HL-60/S4 treated with retinoic acid at 250 ng/mL for 4 days and 3 days (cell line): ENCODE results near the gene GINS2.

ENCODE experiments used
- in situ Hi-C: fragments of 300-500 bp; cut with MboI; formaldehyde crosslinking; loops from 2 replicates; pipeline ENCODE4 v1.7.0; 2022; ENCODE audit warnings: low sequenced_read_pairs

Gene GINS2

GRCh38 chr16:85670840-85671239 lies 17.9 kb downstream of the GINS2 start:
- in situ Hi-C loops = no loop called here

DNA sequence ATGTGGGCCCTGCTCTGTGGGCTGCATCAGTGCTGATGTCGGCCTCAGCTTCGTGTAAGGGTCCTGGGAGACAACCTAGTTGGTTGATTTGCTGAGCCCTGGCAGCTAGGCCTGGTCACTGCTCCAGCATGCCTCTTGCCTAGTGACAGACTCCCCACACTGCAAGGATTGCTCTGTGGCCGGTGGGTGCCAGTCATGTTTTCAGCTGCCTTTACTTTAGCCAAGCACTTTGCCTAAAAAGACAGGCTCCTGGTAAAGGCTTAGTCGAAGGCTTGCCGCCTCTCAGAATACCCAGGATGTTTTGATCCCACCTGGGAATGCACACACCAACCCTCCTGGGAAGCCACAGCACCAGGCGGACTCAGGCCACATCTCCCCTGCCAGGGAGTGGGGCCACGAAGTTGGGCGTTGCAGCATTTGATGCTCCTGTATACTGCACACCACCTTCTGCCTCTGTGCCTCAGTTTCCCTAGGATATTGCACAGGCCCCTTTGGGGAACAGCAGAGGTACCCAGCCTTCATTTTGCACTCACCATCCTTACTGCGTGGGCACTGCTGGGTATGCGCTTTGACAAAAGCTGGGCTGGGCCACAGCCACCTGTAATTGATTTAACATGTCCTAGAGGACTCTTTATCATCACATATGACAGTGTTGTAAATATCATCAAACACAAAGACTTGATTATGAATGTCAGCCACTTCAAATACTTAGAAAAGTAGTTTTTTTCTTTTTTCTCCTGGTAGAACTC lies 19.9 kb downstream of the GINS2 start:
- in situ Hi-C loops = no loop called here

- in situ Hi-C loops = no loop called here
Observed at GRCh38 chr16:85667841-85668413, 20.8 kb downstream of the GINS2 start.

GRCh38 chr16:85667261-85667660 lies 21.5 kb downstream of the GINS2 start:
- in situ Hi-C loops = no loop called here

- in situ Hi-C loops = no loop called here
Observed at GRCh38 chr16:85665929-85666328, 22.8 kb downstream of the GINS2 start.

DNA sequence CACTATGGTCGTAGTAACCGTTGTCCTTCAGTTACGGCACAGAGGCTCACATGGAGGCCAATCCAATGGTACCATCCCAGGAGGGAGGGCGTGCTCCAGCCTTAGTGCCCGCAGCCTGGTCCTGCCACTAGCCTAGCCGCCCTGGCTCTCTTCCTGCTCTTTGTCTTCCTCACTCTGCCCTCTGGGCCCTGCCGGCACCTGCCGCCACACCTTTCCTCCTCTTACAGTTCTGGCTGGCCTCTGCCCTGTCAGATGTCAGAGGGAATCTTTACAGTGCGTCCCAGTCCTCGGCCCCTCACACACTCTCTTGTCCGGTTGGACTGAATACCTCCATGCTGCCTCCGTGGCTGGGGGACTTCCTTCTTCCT lies 23.4 kb downstream of the GINS2 start:
- in situ Hi-C loops = no loop called here

DNA sequence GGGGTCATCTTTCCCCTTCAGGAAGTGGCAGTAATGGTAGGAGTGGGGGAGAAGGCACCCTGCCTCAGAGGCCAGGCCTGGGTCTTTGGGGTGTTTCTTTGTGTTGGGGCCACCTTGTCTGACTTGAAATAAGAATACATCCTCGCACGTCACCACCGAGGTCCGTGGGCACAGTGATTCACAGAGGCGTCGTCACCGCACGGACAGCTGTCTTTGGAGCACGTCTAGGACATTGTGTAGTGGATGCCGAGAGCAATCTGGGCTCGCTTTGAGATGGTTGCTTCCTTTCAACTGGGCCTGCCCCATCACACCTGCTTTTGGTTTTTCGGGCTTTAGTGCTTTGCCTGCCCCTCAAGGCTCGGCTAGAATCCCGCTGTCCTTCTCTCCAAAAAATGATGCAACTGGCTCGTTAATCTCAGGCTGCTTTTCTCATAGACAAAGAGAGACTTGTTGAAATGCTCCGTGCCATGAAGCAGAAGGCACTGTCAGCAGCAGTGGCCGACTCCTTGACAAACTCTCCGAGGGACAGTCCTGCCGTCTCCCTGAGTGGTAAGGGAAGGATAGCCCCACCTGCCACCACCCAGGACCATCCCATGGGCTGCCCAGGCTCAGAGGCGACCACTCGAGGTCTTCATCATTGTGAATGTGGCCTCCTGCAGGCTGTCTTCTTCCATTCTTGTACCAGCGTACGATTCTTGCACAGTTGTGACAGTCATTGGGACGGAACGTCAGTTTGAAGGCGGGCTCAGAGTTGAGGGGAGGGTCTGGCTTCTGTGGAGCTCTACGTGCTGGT lies 24.0 kb downstream of the GINS2 start:
- in situ Hi-C loops = no loop called here

- in situ Hi-C loops = no loop called here
Observed at GRCh38 chr16:85663891-85664321, 24.8 kb downstream of the GINS2 start.

GRCh38 chr16:85662976-85663830 lies 25.6 kb downstream of the GINS2 start:
- in situ Hi-C loops = no loop called here

DNA sequence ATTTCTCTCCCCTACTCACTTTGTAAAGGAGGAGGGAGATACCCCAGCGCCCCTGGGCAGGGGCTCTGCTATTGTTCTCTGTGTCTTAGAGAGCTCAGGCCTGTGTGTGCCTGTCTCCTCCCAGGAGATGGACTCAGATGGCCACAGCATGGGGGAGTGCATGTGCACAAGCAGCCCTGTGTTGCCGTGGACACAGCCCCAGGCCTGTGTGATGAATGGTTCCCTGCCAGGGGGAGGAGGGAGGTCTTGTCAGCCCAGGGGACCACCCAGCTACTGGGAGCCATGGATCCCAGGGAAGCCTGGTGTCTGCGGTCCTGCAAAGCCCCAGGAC lies 26.3 kb downstream of the GINS2 start:
- in situ Hi-C loops = no loop called here

- in situ Hi-C loops = no loop called here
Observed at GRCh38 chr16:85661740-85662481, 26.8 kb downstream of the GINS2 start.

DNA sequence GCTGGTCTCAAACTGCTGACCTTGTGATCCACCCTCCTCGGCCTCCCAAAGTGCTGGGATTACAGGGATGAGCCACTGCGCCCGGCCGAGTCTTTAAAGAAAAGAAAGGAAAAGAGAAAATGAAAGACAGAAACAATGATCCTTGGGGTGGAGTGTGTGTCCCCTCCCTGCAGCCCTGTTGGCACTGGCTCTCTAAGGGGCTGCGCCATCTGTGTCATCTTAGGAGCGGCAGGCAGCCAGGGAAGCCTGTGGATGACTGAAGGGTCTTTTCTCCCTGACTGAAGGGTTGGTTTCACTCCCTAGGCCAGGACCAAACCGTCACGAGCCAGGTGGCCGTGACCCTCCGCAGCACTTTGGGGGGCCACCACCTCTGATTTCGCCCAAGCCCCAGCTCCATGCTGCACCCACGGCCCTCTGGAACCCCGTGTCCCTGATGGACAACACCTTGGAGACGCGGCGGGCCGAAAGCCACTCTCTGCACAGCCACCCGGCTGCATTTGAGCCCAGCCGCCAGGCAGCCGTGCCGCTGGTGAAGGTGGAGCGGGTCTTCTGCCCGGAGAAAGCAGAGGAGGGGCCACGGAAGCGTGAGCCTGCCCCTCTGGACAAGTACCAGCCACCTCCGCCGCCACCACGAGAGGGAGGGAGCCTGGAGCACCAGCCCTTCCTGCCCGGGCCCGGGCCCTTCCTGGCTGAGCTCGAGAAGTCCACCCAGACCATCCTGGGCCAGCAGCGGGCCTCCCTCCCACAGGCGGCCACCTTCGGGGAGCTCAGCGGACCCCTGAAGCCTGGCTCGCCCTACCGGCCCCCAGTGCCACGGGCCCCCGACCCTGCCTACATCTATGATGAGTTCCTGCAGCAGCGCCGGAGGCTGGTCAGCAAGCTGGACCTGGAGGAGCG lies 27.7 kb downstream of the GINS2 start:
- in situ Hi-C loops = no loop called here

GRCh38 chr16:85659805-85660511 lies 28.8 kb downstream of the GINS2 start:
- in situ Hi-C loops = no loop called here

GRCh38 chr16:85659336-85659735 lies 29.4 kb downstream of the GINS2 start:
- in situ Hi-C loops = no loop called here

- in situ Hi-C loops = no loop called here
Observed at GRCh38 chr16:85658504-85659326, 30.0 kb downstream of the GINS2 start.

- in situ Hi-C loops = no loop called here
Observed at GRCh38 chr16:85657996-85658395, 30.8 kb downstream of the GINS2 start.

- in situ Hi-C loops = no loop called here
Observed at GRCh38 chr16:85657267-85657650, 31.5 kb downstream of the GINS2 start.
